ENCODE results near the gene ORM2. TPM values are rescaled to one million over a fixed set of nuclear protein-coding genes. Genes with fewer than 3 reads are reported as not detected.

ORM2 gene
- total and polyA plus RNA-seq, 2 experiments from 2014 or later = 0.76 TPM

- Mint-ChIP-seq H3K4me1 (peaks cover 21% of the 10 kb centered on the region), H3K4me3 (no peak overlapping the region), H3K36me3 (ENCODE audit: low read depth) (peaks cover 3% of the 10 kb centered on the region; the same call in 1 of the 3 replicates), H3K27ac (no peak overlapping the region), H3K9me3 (no peaks in the 10 kb centered on the region; the same call in 2 of the 3 replicates), H3K27me3 (ENCODE audit: insufficient read depth, low read depth, poor library complexity) (no peaks in the 10 kb centered on the region)
- Histone ChIP-seq H3K9me2 (ENCODE audit: insufficient read depth) (no peaks in the 10 kb centered on the region), H3F3A (replicated peaks; ENCODE audit: low read depth) (no peaks in the 10 kb centered on the region), H3K4me1 (ENCODE audit: insufficient read depth) (peaks cover 7% of the 10 kb centered on the region), H3K79me2 (replicated peaks; ENCODE audit: insufficient read depth) (no peaks in the 10 kb centered on the region), H2AFZ (no peak overlapping the region), H4K20me1 (replicated peaks; ENCODE audit: insufficient read depth) (no peaks in the 10 kb centered on the region; the same call in 1 of the 2 replicates), H3K36me3 (ENCODE audit: insufficient read depth) (no peaks in the 10 kb centered on the region), H3K4me3 (no peak overlapping the region), H3K27ac (ENCODE audit: low read depth) (no peak overlapping the region), H3K27me3 (ENCODE audit: insufficient read depth) (no peaks in the 10 kb centered on the region), H3K4me2 (no peak overlapping the region)
- TF ChIP-seq JUNB (IDR thresholded peaks at IDR 0.05; ENCODE audit: unreplicated experiment) = no peak
- TF ChIP-seq, protein P1, sequence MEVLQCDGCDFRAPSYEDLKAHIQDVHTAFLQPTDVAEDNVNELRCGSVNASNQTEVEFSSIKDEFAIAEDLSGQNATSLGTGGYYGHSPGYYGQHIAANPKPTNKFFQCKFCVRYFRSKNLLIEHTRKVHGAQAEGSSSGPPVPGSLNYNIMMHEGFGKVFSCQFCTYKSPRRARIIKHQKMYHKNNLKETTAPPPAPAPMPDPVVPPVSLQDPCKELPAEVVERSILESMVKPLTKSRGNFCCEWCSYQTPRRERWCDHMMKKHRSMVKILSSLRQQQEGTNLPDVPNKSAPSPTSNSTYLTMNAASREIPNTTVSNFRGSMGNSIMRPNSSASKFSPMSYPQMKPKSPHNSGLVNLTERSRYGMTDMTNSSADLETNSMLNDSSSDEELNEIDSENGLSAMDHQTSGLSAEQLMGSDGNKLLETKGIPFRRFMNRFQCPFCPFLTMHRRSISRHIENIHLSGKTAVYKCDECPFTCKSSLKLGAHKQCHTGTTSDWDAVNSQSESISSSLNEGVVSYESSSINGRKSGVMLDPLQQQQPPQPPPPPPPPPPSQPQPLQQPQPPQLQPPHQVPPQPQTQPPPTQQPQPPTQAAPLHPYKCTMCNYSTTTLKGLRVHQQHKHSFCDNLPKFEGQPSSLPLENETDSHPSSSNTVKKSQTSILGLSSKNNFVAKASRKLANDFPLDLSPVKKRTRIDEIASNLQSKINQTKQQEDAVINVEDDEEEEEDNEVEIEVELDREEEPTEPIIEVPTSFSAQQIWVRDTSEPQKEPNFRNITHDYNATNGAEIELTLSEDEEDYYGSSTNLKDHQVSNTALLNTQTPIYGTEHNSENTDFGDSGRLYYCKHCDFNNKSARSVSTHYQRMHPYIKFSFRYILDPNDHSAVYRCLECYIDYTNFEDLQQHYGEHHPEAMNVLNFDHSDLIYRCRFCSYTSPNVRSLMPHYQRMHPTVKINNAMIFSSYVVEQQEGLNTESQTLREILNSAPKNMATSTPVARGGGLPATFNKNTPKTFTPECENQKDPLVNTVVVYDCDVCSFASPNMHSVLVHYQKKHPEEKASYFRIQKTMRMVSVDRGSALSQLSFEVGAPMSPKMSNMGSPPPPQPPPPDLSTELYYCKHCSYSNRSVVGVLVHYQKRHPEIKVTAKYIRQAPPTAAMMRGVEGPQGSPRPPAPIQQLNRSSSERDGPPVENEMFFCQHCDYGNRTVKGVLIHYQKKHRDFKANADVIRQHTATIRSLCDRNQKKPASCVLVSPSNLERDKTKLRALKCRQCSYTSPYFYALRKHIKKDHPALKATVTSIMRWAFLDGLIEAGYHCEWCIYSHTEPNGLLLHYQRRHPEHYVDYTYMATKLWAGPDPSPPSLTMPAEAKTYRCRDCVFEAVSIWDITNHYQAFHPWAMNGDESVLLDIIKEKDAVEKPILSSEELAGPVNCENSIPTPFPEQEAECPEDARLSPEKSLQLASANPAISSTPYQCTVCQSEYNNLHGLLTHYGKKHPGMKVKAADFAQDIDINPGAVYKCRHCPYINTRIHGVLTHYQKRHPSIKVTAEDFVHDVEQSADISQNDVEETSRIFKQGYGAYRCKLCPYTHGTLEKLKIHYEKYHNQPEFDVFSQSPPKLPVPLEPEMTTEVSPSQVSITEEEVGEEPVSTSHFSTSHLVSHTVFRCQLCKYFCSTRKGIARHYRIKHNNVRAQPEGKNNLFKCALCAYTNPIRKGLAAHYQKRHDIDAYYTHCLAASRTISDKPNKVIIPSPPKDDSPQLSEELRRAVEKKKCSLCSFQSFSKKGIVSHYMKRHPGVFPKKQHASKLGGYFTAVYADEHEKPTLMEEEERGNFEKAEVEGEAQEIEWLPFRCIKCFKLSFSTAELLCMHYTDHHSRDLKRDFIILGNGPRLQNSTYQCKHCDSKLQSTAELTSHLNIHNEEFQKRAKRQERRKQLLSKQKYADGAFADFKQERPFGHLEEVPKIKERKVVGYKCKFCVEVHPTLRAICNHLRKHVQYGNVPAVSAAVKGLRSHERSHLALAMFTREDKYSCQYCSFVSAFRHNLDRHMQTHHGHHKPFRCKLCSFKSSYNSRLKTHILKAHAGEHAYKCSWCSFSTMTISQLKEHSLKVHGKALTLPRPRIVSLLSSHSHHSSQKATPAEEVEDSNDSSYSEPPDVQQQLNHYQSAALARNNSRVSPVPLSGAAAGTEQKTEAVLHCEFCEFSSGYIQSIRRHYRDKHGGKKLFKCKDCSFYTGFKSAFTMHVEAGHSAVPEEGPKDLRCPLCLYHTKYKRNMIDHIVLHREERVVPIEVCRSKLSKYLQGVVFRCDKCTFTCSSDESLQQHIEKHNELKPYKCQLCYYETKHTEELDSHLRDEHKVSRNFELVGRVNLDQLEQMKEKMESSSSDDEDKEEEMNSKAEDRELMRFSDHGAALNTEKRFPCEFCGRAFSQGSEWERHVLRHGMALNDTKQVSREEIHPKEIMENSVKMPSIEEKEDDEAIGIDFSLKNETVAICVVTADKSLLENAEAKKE (CRISPR knock-in tag; IDR thresholded peaks at IDR 0.05) = no peak
- TF ChIP-seq, protein P2, sequence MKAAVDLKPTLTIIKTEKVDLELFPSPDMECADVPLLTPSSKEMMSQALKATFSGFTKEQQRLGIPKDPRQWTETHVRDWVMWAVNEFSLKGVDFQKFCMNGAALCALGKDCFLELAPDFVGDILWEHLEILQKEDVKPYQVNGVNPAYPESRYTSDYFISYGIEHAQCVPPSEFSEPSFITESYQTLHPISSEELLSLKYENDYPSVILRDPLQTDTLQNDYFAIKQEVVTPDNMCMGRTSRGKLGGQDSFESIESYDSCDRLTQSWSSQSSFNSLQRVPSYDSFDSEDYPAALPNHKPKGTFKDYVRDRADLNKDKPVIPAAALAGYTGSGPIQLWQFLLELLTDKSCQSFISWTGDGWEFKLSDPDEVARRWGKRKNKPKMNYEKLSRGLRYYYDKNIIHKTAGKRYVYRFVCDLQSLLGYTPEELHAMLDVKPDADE (IDR thresholded peaks at IDR 0.05) = no peak
- no peak for TF ChIP-seq STAT1 (IDR thresholded peaks at IDR 0.05; ENCODE audit: unreplicated experiment)
- no peak for TF ChIP-seq ZNF114 (CRISPR knock-in tag; IDR thresholded peaks at IDR 0.05)
- DNase-seq (ENCODE audit: low spot score) = no peak
- ATAC-seq = no peak
These were observed 45.2 kb upstream of the ORM2 start for GRCh38 chr9:114284316-114285060.
